Brain microvascular endothelial cell (primary cell): ENCODE measurements around the gene NOD2.

Experiments
- DNase-seq: peaks from one replicate; pipeline ENCODE4 v3.0.0-alpha.2; 2020
- H3K27ac ChIP-seq: fragments of 250-450 bp; sonication (Bioruptor Pico); 2 replicates; pipeline ENCODE4 v1.5.1; 2020; ENCODE audit warnings: mild to moderate bottlenecking, moderate library complexity
- H3K27me3 ChIP-seq: fragments of 250-450 bp; sonication (Bioruptor Pico); replicated peaks from 2 replicates; pipeline ENCODE4 v1.5.1; 2020; ENCODE audit warnings: mild to moderate bottlenecking
- H3K36me3 ChIP-seq: fragments of 250-450 bp; sonication (Bioruptor Pico); replicated peaks from 2 replicates; pipeline ENCODE4 v1.5.1; 2020; ENCODE audit warnings: mild to moderate bottlenecking
- H3K4me3 ChIP-seq: 2 replicates; pipeline ENCODE4 v1.5.1; 2011; ENCODE audit warnings: low read depth, mild to moderate bottlenecking, control low read depth, low read length, moderate library complexity
- in situ Hi-C: cut with HindIII; loops from 2 replicates; pipeline ENCODE4 v1.10.0; 2017; ENCODE audit warnings: low sequenced_read_pairs, low pct_ligation_motif_present
- TF ChIP-seq, protein P1 (sequence below): IDR thresholded peaks from 2 replicates; pipeline ENCODE4 v1.5.1; 2011; ENCODE audit warnings: low read depth, mild to moderate bottlenecking, moderate library complexity, low read length, control low read depth, inconsistent platforms; ENCODE audit errors: missing control alignments

NOD2 gene

GRCh38 chr16:50704245-50704644 is 10.8 kb downstream of the NOD2 start:
- TF ChIP-seq, protein P1, sequence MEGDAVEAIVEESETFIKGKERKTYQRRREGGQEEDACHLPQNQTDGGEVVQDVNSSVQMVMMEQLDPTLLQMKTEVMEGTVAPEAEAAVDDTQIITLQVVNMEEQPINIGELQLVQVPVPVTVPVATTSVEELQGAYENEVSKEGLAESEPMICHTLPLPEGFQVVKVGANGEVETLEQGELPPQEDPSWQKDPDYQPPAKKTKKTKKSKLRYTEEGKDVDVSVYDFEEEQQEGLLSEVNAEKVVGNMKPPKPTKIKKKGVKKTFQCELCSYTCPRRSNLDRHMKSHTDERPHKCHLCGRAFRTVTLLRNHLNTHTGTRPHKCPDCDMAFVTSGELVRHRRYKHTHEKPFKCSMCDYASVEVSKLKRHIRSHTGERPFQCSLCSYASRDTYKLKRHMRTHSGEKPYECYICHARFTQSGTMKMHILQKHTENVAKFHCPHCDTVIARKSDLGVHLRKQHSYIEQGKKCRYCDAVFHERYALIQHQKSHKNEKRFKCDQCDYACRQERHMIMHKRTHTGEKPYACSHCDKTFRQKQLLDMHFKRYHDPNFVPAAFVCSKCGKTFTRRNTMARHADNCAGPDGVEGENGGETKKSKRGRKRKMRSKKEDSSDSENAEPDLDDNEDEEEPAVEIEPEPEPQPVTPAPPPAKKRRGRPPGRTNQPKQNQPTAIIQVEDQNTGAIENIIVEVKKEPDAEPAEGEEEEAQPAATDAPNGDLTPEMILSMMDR = no peak
- no peaks in the 10 kb centered on the region for H3K27me3 ChIP-seq
- H3K4me3 ChIP-seq = no peak overlapping the region
- H3K27ac ChIP-seq = no peak overlapping the region
- no peaks in the 10 kb centered on the region for H3K36me3 ChIP-seq
- in situ Hi-C loops = no loop called here
- DNase-seq = no peak

DNA sequence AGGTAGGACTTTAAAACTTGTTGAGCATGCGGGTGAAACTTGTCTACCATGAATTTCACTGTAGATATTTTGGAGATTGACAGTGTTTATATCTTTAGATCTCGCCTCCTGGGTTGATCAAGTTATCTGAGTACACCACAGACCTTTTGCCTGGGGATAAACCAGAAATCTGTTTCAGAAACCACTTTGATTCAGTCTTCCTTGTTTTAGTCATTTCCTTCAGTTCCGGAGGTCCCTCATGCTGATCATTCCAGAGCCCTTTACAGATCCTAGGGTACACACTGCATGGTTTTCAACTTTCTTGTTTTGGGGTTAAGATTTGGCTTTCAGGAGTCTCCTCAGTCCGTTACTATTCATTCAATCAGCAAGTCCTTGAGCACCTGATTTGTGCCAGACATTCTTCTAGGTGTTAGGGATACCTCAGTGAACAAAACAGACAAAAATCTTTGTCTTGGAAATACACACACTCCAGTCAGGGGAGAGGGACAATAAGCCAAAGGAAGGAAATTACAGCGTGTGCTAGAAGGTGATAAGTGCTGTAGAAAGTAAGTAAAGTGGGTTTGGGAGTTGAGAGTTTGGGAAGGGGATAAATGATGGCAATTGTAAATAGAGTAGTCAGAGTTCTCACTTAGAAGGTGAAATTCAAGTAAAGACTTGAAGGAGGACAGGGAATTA is 12.2 kb downstream of the NOD2 start:
- DNase-seq = no peak
- Histone ChIP-seq H3K27ac (no peak overlapping the region), H3K4me3 (no peak overlapping the region), H3K36me3 (no peaks in the 10 kb centered on the region), H3K27me3 (no peaks in the 10 kb centered on the region)
- TF ChIP-seq, protein P1 = no peak
- in situ Hi-C loops = no loop called here

- Histone ChIP-seq H3K4me3 (no peak overlapping the region), H3K36me3 (no peaks in the 10 kb centered on the region), H3K27ac (no peak overlapping the region), H3K27me3 (no peaks in the 10 kb centered on the region)
- in situ Hi-C loops = no loop called here
- no peak for DNase-seq
- TF ChIP-seq, protein P1 = no peak
Observed at GRCh38 chr16:50706250-50706649, 12.8 kb downstream of the NOD2 start.

GRCh38 chr16:50708373-50709060 is 15.1 kb downstream of the NOD2 start:
- TF ChIP-seq, protein P1 = no peak
- Histone ChIP-seq H3K36me3 (no peaks in the 10 kb centered on the region), H3K27ac (no peak overlapping the region), H3K4me3 (no peak overlapping the region), H3K27me3 (no peaks in the 10 kb centered on the region)
- DNase-seq = no peak
- in situ Hi-C loops = no loop called here

- TF ChIP-seq, protein P1 = no peak
Observed at GRCh38 chr16:50709061-50709684, 15.8 kb downstream of the NOD2 start.

More at GRCh38 chr16:50709061-50709684, 15.8 kb downstream of the NOD2 start:
- DNase-seq = no peak
- in situ Hi-C loops = no loop called here
- Histone ChIP-seq H3K4me3 (no peak overlapping the region), H3K27ac (no peak overlapping the region), H3K36me3 (no peaks in the 10 kb centered on the region), H3K27me3 (no peaks in the 10 kb centered on the region)
